ENCODE data around the gene VWF.

GRCh38 chr12:5965950-5966383 lies 158.5 kb downstream of the VWF start:
- TF ChIP-seq CTCF (IDR thresholded peaks at IDR 0.05) (peak in 1 of 3 donors; percentile 33), POLR2A (IDR thresholded peaks at IDR 0.05) (no peak)
